OCI-LY3 (cell line): ENCODE measurements around the gene TOM1L2.

Source experiments
- EZH2phosphoT487 ChIP-seq: fragments of 200-600 bp; shearing (Covaris generic); IDR thresholded peaks from 2 replicates; pipeline ENCODE4 v1.6.1; 2018; ENCODE audit warnings: antibody characterized with exemption, mixed run types, low read depth
- TF ChIP-seq, protein P1 (sequence below): fragments of 200-600, 300-600 bp; sonication (generic); IDR thresholded peaks from 2 replicates; pipeline ENCODE4 v1.5.1; 2014; ENCODE audit warnings: antibody characterized with exemption, low read length, low read depth

GRCh38 chr17:17892009-17892408, 80.2 kb downstream of the TOM1L2 start:
- TF ChIP-seq, protein P1, sequence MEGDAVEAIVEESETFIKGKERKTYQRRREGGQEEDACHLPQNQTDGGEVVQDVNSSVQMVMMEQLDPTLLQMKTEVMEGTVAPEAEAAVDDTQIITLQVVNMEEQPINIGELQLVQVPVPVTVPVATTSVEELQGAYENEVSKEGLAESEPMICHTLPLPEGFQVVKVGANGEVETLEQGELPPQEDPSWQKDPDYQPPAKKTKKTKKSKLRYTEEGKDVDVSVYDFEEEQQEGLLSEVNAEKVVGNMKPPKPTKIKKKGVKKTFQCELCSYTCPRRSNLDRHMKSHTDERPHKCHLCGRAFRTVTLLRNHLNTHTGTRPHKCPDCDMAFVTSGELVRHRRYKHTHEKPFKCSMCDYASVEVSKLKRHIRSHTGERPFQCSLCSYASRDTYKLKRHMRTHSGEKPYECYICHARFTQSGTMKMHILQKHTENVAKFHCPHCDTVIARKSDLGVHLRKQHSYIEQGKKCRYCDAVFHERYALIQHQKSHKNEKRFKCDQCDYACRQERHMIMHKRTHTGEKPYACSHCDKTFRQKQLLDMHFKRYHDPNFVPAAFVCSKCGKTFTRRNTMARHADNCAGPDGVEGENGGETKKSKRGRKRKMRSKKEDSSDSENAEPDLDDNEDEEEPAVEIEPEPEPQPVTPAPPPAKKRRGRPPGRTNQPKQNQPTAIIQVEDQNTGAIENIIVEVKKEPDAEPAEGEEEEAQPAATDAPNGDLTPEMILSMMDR, result no peak
- no peak for TF ChIP-seq EZH2phosphoT487
